GM12873 (cell line): ENCODE results near the gene BAAT.

ENCODE experiments used
- CTCF ChIP-seq: IDR thresholded peaks from 2 replicates; pipeline ENCODE4 v1.5.1; 2012; ENCODE audit warnings: low read depth, mild to moderate bottlenecking, moderate library complexity, low read length, control low read depth; ENCODE audit not compliant: insufficient read depth; ENCODE audit errors: missing control alignments

Gene BAAT

GRCh38 chr9:101398068-101398929 is 13.5 kb upstream of the BAAT start, which contains the start of the genes MRPL50 and ZNF189:
TSS of gene MRPL50 (minus strand) at chr9:101398618. CDS start at chr9:101398592, 26 bp downstream.
TSS of gene ZNF189 (plus strand) at chr9:101398851. CDS start at chr9:101399157, 306 bp downstream.
- no peak for TF ChIP-seq CTCF

- no peak for TF ChIP-seq CTCF
Observed at GRCh38 chr9:101397746-101398067, 12.9 kb upstream of the BAAT start.

GRCh38 chr9:101394687-101395086 is 9.9 kb upstream of the BAAT start:
- TF ChIP-seq CTCF, result no peak

- no peak for TF ChIP-seq CTCF
Observed at GRCh38 chr9:101393135-101393534, 8.3 kb upstream of the BAAT start.

GRCh38 chr9:101388507-101388993 is 3.7 kb upstream of the BAAT start:
- no peak for TF ChIP-seq CTCF

GRCh38 chr9:101387871-101388506 is 3.2 kb upstream of the BAAT start:
- TF ChIP-seq CTCF, result peak; percentile 54

- no peak for TF ChIP-seq CTCF
Observed at GRCh38 chr9:101383361-101383760, 1.4 kb downstream of the BAAT start.
